CD4-positive, alpha-beta T cell treated with Interleukin-17A for 4 hours (primary cell): Measurements from ENCODE around the gene PDE11A.

Experiments used
- DNase-seq: peaks from one replicate; pipeline ENCODE4 v3.0.0-alpha.2; 2020; ENCODE audit warnings: mixed read lengths

The PDE11A gene

DNA sequence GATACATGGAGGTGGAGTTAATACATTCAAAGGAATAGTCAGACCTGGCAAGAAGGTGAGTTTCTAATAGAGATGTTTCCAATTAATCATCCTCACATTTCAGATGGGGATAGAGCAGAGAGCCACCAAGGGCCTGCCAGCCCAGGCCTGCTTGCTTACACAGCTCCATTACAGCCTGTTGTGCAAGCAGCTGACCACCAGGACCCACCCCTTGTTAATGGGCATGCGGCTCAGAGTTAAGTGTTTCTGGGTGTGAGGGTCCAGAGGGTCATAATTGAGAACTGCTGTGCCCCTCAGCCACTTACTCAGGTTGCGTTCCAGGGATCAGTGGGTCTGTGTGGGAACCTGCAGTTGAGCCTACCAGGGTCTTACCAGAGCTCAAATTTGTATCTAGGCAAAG, 480.2 kb downstream of the PDE11A start:
- DNase-seq, result no peak

DNA sequence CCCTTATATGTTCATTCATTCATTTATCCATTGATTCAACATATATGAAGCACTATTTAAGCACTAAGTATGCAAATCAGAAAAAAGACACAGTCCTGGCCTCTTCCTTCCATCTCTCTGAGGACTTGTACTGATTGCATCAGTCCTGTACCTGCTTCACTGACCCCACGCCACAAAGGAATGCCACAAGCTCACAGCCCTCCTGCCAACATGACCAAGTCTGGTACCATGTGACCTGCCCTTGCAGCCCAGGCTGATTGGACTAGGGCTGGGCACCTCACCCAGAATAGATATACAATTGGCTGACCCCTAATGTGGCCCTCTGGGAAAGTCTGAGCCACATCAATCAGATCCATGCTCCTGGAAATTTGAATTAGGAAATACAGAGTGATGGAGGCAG, 483.4 kb downstream of the PDE11A start:
- DNase-seq, result no peak

DNA sequence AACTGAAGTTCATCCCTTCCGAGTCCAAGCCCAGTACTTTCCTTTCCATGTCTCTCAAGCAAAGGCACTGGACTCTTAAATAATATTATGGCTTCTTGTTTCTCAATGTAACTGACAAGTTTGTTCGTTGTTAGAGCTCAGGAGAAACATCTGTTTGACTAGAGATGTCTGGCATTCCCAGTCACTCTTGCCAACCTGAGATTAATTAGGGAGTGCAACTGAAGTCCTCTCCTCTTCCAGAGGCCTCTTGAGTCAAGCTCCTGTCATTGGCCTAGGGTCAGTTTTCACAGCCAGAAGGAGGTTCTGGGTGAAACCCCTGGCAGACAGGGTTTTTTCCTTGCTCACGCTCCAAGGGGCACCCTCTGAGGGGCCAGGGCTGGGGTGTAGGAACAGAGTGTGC, 483.9 kb downstream of the PDE11A start:
- DNase-seq, result no peak

DNA sequence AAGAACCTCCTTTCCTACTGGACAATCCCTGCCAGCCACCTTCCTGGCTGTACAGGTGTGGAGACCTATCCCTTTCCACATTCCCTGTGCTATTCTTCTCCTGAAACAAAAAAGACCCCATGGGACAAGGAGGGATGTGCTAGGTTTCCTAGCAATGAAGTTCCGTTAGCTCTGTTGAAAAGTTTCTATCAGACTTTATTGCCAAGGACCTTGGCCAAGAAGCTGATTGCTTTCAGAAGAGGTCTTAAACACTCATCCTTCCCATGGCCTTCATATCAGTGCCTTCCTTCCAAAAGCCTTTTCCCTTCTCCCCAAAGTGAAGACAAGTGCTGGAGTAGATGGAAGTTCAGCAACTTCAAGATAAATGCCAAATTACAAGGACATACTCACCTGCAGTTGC, 485.2 kb downstream of the PDE11A start:
- DNase-seq, result no peak

DNA sequence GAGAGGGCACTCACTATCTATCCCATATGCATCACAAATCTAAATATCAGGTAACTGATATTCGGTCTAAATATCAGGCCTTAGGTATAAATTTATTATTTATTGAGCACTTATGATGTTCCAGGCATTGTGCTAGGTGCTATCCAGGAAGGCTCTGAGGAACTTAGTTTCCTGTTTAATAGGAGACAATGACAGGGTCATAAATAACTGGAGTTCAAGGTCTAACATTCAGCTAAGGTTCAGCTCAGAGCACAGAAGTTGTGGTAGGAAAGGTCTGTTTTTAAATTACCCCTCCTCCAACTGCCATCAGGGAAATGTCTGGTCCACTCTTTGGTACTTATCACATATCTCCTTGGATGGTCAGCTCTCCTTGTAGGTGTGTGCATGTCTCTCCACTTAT, 486.4 kb downstream of the PDE11A start:
- no peak for DNase-seq

DNA sequence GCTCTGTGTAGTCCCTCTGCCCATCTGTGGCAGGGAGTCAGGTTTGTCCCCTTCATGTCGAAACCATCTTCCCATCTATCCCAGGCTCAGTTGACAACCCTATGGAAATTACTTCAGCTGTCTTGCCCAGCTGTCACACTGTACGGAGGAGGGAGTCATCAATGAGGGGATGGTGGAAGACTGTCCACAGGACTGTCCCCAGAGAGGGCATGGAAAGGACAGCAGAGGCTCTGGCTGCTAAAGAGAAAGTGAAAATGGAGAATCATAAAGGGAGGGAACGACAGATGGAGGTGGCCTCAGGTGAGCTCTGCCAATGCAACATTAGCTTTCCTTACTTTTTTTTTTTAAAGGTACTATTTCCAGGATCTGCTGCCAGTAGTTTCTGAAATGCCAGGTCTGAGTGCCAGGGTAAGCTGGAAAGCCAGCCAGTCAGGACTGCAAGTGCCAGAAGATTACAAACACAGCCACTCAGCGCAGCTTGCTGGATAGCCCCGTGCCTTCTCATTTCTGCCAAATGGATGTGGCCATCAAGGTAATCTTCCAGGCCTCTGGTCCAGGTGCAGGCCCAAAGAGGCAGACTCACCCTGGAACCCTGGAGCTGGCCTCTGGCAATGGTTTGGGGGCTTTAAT, 487.2 kb downstream of the PDE11A start:
- no peak for DNase-seq

DNA sequence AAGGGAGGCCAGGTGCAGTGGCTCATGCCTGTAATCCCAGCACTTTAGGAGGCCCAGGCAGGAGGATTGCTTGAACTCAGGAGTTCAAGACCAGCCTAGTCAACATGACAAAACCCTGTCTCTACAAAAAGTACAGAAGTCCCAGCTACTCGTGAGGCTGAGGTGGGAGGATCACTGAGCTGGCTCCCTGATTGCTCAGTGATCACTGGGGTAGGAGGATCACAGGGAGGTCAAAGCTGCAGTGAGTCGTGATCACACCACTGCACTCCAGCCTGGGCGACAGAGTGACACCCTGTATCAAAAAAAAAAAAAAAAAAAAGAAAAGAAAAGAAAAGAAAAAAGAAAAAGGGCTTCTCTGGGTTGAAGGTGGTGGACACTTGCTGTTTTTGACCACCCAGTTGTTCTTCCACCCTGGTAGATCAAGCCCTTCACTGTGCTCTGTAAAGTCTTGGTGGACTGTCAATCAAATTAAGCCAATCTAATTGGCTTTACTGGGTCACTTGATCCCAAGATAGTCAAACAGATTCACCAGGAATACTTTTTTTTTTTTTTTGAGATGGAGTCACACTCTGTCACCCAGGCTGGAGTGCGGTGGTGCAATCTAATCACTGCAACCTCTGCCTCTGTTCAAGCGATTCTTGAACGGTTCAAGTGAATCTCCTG, 488.4 kb downstream of the PDE11A start:
- DNase-seq, result no peak

DNA sequence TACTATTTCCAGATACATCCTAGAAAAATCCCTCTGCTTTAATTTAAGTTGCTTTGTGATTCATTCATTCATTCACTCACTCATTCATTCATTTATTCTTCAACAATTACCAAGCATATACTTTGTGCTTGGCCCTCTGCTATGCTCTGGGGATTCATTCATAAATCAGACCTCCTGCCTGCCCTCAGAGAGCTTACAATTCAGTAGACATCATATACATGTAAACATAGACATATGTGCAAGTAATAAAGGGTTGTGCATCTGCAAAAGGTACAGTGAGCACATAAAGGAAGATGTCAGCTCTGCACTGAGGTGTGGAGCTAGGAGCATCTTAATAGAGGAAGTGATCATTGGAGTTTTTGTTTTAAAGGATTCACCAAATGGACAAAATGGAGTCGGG, 490.6 kb downstream of the PDE11A start:
- DNase-seq, result no peak

DNA sequence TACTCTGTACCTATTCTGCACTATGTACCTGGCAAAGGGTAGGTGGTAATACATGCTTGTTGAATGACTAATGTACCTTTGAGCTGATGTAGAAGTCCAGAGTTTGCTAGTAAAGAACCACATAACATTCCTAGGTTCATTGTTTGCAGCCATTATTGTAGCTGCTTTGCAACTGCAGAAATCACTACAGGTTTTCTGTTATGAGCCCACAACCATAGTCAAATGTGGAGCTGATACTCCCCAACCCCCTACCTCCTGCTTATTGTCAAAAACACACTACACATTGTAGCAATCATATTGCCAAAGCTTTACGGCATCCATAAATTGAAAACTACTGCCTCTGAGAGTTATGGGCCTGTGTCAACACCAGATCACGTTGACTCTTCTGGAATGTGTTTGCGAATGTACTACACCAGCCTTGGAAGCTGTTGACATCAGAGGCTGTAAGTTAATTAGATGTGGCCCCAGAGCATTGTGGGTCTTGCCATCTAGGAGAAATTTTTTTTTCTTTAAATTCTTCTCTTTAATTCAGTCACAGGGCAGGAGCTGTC, 493.0 kb downstream of the PDE11A start:
- DNase-seq, result no peak

DNA sequence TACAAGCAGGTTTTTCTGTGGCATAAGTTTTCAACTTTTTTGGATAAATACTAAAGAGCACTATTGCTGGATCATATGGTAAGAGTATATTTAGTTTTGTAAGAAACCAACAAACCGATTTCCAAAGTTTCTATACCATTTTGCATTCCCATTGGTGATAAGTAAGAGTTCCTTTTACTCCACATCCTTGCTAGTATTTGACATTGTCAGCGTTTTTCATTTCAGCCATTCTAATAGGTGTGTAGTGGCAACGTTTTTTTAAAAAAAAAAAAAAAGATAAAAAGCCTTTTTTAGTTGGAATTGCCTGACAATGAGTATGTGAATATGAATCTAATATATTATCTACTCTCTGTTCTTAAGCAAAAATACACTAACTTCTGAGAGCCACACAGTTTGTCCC, 494.1 kb downstream of the PDE11A start:
- DNase-seq, result no peak

DNA sequence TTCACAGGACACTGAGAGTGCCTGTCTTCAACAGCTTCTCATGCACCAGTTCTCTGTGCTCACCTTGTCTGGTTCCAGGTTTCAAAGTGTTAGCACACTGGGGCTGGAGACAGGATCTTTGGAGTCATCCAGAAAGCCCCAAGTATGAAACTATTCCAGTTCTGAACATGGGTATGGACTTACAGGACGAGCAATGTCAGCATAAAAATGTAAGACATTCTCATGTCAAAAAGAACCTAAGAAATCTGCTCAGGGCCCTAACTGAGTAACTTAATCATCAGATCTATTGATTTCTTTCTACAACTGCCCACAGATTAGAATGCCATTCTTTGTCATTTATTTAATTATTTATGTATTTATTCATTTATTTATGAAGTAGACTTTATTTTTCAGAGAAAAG, 495.5 kb downstream of the PDE11A start:
- DNase-seq, result no peak

DNA sequence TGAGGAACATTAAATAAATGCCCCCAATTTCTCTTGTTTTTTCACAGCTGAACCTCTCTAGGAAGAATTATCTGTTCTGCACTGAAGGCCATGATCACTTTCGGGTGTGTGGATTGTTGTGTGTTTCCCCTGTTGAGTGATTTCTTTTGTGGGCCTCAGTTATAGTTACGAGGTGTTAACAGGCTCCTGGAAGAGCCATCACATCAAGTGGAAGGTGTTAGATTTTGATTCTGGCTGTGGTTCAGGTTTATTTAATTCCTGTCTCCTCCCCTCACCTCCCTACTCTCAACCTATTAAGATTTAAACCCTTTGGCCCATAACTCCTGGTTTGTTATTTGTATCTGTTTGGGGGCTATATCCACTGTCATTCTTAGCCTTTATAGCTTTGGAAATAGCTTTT, 497.2 kb downstream of the PDE11A start:
- DNase-seq, result no peak

DNA sequence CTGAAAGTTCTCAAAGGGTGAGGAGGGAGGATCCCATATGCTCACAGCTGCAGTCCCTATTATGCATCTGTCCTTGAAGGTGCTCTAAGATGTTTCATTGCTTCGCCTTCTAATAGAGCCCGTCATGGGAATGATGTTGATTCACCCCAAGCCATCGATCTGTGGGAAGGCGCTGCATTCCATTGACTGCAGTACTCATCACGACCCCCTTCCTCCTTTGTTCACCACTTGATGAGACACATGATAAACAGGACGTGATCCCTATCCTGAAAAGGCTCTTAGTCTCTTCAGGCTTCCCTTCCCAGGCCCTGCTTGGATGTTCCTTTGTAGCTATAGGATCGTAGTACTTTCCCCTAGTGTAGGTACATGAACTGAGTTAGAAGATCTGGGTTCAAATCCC, 498.2 kb downstream of the PDE11A start:
- no peak for DNase-seq
